ENCODE measurements around the gene CLEC10A. TPM values are rescaled to one million over a fixed set of nuclear protein-coding genes. Genes with fewer than 3 reads are reported as not detected.
"Not testable (repeated sequence)": the region's sequence is repeated elsewhere in the genome, so short reads cannot be mapped to it uniquely, and the experiment has no call there.

The CLEC10A gene, protein sequence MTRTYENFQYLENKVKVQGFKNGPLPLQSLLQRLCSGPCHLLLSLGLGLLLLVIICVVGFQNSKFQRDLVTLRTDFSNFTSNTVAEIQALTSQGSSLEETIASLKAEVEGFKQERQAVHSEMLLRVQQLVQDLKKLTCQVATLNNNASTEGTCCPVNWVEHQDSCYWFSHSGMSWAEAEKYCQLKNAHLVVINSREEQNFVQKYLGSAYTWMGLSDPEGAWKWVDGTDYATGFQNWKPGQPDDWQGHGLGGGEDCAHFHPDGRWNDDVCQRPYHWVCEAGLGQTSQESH
- 1 to 10 TPM; 2.1 to 4.8 (median 3.5) TPM for polyA plus RNA-seq (ENCODE audit: insufficient read depth in 1 of 5, insufficient read length in 5 of 5, low replicate concordance in 1 of 5)
- long read RNA-seq, donor 1 = 0 reads
- long read RNA-seq, donor 2 = 0 reads
- long read RNA-seq, donor 3, partial matches to known transcripts = 0 of 2 reads
- long read RNA-seq, donor 3, other reads (novel, unspliced or antisense) = 0 of 2 reads
- long read RNA-seq, donor 4 = 0 reads
- long read RNA-seq, donor 5, partial matches to known transcripts = 0 of 1 reads
- long read RNA-seq, donor 5, other reads (novel, unspliced or antisense) = 0 of 1 reads
- long read RNA-seq, donor 6, partial matches to known transcripts = 0 of 1 reads
- long read RNA-seq, donor 6, other reads (novel, unspliced or antisense) = 0 of 1 reads
- long read RNA-seq, donor 7, partial matches to known transcripts = 0 of 1 reads
- long read RNA-seq, donor 7, other reads (novel, unspliced or antisense) = 0 of 1 reads
- long read RNA-seq, donor 8, partial matches to known transcripts = 0 of 1 reads
- long read RNA-seq, donor 8, other reads (novel, unspliced or antisense) = 0 of 1 reads

DNA sequence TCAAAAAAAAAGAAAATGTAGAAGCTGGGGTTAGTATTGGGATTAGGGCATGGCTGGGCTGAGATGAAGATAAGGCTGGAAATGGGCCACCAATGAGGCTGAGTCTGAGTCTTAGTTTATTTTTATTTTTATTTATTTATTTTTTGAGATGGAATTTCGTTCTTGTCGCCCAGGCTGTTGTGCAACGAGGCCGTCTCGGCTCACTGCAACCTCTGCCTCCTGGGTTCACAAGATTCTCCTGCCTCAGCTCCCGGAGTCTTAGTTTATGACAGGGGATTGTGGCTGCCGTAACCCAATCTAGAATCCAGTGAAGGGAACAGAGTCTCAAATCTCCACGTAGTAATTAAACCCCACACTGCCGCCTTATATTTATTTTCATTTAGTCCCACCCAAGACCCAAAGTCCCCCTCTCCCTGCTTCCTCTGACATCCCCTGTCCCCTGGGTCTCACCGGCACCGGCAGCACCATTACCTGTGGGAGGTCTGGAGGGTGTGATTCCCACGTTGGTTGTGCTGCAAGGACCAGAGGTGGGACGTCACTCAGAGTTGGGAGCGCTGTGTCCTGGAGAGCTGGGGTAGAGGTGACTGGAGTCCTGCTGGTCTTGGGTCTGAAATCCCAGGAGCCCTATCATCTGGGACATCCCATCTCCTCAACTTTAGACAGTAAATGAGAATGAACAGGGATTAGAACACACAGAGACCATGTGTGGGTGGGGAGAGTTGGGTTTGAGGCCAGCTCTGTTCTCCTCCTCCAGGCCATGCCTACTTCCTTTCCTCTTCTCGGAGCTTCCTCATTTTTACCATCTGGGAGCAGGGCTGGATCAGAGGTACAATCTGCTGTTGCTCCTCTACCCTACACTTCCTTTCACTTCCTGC, at the start of gene CLEC10A:
CLEC10A (minus strand) TSS at position 671 of the 875 bp plus-strand sequence. CDS start 1,439 bp downstream, outside the sequence.
- no peak for DNase-seq

DNA sequence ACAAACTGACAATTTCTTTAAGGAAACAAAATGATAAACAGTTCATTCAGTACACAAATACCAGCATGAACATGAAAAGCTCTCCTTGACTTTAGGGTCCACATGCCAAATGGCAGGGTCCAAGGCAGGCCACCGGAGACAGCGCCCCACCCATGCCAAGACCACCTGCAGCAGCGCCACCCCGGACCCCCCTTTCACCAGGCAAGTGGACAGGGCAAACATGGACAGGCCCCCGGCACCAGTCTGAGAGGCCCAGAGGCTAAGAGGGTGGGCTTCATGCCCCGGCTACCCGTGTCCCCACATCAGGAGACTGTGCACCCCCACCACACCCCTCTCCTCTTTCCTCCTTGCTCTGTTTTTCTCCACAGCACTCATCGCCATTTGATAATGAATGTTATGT, 49.3 kb upstream of the CLEC10A start:
- no peak for DNase-seq

DNA sequence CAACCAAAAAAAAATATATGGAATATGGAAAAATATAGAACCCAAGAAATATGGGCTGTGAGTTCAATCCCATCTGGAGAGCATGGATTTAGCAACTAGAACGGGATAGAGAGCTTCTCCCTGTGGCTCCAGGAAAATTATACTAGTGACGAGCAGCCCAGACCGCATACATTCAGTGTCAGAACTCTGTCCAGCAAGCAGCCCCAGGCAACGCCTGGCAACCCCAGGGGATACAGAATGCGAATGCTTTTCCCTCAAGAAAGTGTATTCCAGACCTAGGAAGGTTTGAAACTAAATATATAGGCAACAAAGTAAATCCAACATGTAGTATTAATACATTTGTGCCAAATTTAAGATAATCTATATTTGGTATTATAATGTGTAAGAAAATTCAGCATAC, 48.1 kb upstream of the CLEC10A start:
- no peak for DNase-seq

DNA sequence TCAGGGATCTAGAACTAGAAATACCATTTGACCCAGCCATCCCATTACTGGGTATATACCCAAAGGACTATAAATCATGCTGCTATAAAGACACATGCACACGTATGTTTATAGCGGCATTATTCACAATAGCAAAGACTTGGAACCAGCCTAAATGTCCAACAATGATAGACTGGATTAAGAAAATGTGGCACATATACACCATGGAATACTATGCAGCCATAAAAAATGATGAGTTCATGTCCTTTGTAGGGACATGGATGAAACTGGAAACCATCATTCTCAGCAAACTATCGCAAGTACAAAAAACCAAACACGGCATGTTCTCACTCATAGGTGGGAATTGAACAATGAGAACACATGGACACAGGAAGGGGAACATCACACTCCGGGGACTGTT, 47.5 kb upstream of the CLEC10A start:
- not testable (repeated sequence) for DNase-seq

DNA sequence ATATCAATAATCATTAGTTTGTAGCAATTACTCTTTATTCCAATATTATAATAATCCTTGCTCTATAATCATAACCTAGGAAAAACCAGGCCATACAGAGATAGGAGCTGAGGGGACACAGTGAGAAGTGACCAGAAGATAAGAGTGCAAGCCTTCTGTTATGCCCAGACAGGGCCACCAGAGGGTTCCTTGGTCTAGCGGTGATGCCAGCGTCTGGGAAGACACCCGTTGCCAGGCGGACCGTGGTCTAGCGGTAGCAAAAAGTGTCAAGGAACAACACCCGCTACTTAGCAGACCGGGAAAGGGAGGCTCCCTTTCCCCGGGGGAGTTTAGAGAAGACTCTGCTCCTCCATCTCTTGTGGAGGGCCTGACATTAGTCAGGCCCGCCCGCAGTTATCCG, 46.3 kb upstream of the CLEC10A start:
- not testable (repeated sequence) for DNase-seq

DNA sequence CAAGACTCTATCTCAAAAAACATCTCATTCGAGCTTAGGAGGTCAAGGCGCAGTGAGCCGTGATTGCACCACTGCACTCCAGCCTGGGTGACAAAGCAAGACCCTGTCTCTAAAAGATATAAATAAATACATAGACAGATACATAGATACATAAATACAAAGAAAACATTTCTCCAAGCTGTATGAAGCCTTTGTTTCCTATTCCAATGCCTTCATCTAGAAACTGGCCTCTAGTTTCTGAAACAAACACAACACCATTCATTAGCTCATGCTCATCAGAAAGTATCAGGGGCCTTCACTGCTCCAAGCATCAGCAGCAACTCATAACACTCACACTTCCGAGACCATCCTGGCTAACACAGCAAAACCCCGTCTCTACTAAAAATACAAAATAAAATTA, 44.9 kb upstream of the CLEC10A start:
- DNase-seq = no peak

DNA sequence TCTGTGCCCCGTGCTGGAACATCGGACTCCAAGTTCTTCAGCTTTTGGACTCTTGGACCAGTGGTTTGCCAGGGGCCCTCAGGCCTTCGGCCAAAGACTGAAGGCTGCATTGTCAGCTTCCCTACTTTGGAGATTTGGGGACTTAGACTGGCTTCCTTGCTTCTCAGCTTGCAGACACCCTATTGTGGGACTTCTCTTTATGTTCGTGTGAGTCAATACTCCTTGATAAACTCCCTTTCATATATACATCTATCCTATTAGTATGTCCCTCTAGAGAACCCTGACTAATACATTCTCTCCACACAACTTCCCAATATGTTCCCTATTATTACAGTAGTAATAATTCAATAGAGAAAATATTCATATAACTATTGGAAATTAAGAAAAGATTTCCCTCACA, 43.8 kb upstream of the CLEC10A start:
- DNase-seq = no peak

DNA sequence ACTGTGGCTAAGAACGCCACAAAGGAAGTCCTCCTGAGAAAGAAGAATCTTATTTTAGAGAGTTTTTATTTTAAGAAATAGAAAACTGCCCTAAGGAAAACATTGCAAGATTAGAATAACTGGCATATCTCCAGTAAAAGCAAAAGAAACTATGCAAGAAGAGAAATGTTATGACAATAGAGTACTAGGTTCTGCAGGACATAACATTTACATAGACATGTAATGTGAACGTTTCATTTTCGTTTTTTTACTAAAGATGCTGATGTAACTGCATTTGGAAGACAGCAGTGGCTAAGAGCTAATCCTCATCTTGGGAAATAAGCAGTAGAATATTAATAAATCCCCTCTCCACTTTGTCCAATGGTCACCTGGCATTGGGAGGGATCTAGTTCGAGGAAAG, 42.3 kb upstream of the CLEC10A start:
- no peak for DNase-seq

DNA sequence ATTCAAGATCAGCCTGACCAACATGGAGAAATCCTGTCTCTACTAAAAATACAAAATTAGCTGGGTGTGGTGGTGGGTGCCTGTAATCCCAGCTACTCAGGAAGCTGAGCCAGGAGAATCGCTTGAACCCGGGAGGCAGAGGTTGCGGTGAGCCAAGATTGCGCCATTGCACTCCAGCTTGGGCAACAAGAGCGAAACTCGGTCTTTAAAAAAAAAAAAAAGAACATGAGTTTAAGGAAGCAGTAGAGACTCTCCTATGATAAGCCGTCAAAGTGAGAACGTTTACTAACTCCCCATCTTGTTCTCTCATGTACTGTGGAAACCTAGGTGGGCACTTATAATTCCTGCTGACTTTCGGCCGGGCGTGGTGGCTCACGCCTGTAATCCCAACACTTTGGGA, 40.6 kb upstream of the CLEC10A start:
- not testable (repeated sequence) for DNase-seq

DNA sequence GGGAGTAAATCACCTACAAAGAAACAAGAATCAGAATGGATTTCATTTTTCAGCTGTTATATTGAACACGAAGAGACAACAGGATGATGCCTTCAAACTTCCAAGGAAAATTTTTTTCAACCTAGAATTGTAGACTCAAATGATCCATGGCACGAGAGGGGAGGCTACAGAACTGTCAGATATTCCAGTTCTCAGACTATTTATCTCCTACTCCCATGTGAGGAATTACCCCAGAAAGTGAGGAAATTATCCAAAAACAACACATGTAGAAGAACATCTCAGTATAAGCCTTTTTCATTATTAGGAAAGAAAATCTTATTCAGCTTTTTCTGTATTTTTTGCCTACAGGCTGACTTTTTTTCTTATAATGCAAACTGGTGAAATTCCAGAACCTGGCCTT, 40.1 kb upstream of the CLEC10A start:
- DNase-seq = no peak

DNA sequence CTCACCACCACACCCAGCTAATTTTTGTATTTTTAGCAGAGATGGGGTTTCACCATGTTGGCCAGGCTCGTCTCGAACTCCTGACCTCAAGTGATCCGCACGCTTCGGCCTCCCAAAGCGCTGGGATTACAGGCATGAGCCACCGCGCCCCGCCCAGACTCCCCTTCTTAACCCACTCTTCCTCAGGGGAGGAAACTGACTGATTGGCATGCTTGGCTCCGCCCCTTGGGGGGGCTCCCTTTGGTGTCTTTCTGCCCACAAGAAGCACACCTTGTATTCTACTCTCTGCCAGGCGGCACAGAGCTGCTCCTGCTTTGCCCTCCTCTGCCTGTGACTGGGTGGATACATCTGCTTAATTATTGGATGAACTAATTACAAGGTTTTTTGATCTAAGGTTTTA, 39.3 kb upstream of the CLEC10A start:
- no peak for DNase-seq

DNA sequence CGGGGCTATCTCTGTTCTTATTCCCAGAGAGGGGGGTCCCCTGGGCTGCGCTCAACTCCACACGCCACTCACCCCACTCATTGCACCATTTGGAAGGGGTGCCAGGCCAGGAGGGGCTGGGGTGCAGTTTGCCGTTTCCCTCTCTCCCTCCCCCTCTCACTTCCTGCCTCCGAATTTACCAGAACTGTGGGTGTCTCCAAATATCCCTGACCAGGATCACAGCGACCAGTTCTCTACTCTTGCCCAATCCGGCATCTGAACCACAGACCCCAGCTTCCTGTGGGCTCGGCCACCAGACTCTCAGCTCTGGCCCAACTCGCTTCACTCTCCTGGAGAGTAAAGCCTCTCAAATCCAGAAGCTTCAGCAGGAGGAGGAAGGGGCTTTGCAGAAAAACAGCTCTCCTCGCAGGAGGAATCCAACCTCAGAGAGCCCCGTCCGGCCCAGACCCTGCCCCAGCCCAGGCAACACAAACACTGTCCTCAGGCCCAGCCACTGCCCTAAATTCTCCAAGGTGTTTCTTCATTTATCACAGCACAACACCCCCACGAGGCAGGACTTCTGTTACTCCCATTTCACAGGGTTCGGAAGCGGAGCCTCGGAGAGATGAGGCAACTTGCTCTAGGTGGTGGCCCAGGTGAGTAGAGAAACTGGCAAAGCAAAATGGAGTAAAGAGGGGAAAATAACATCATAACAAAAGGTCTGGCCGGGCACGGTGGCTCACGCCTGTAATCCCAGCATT, 35.0 kb upstream of the CLEC10A start:
- no peak for DNase-seq

DNA sequence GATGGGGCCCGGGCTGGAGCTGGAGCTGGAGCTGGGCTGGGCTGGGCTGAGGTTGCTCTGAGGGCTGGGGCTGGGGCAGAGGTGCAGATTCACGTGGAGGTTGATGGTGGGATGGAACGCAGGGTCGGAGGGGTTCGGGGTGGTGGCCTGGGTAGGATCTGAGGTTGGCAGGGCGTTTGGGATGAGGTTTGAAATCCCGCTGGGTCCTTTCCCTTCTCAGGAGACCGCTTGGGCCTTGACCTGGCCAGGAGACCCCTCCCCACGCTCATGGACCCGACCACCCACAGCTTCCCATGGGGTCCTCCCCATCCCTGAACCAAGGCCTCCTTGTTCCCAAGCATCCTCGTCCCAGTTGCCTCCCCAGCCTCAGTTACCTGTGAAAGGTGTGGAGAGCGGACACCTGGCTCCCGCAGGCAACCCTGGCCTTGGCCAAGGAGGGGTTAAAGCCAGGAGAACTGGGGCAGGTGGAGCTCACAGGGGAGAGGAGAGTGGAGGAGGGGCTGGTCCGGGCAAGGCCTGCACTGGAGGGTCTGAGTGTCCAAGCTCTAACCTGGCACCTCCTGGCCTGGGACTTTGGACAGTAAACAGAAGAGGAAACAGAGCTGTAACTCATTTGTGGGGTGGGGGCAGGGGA, 34.3 kb upstream of the CLEC10A start, which contains the start of gene ASGR2:
ASGR2 (minus strand) TSS at position 582 of the 634 bp plus-strand sequence. CDS start 582 bp downstream, outside the sequence.
- no peak for DNase-seq

DNA sequence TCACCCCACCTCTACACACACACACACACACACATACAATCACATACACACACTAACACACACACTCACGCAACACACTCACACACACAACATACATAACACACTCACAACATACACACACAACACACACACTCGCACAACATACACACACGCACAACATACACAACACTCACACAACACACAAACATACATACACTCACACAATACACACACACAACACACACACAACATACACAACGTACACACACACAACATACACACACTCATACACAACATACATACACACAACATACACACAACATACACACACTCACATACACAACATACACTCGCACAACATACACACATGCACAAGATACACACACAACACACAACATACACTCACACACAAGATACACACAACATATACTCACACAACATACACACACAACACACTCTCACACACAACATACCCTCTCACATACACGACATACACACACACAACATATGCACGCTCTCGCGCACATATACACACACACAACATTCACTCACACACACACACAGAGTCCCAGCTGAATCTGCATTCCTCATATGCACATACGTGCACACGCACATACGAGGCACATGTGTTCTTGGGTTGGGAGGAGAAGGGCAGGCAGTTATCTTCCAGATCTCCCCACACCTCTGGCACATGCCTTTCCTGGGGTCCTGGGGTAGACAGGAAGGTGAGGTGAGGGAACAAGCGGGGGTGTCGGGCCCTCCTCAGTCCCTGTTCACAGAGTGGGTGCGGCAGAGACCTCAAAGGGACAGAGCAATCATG, 33.4 kb upstream of the CLEC10A start:
- no peak for DNase-seq

DNA sequence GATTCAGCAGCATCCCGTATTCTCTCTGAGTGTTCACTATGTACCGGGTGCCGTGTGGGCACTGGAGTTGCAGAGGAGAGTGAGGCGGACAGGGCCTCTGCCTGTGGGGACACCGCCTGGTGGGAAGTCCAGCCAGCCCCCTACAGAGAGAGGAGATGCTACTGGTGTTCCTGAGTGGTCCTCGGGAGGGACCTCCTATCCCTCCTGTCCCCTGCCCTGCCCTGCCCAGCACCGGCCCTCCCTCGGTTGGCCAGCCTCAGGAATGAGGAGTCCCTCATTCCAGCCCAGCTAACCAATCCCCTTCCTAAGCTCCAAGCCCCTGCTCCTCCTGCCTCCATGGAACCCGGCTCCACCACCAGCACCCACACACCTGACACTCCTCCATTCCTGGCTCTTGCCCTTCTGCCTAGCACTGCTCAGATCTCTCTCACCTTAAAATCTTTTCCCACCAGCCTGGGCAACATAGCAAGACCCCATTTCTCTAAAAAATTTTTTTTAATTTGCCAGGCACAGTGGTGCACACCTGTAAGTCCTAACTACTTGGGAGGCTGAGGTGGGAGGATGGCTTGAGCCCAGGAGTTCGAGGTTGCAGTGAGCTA, 32.6 kb upstream of the CLEC10A start:
- DNase-seq = no peak

DNA sequence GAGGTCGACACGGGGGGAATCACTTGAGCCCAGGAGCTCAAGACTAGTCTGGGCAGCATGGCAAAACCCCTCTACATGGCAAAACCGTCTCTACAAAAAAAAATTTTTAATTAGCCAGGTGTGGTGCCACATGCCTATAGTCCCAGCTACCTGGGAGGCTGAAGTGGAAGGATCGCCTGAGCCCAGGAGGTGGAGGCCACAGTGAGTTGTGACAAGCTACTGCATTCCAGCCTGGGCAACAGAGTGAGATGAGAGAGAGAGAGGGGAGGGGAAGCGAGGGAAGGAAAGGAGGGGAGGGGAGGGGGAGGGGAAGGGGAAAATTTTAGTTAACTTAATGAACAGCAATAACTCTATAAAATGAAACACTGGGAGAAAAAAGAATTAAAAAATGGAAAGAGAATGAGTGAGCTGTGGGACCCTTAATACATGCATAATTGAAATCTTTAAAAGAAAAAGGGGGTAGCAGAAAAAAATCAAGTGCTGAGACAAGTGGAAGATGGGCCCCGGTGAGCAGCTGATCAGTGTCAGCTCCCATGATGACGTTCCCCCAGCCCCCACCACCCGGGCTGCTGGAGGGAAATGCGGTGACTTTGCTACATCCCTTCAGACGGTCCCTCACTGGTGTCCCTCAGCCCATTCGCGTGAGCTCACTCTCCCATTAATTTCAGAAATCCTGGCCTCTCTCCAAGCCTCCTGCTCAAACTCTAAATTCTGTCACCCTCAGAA, 31.9 kb upstream of the CLEC10A start:
- DNase-seq = no peak

DNA sequence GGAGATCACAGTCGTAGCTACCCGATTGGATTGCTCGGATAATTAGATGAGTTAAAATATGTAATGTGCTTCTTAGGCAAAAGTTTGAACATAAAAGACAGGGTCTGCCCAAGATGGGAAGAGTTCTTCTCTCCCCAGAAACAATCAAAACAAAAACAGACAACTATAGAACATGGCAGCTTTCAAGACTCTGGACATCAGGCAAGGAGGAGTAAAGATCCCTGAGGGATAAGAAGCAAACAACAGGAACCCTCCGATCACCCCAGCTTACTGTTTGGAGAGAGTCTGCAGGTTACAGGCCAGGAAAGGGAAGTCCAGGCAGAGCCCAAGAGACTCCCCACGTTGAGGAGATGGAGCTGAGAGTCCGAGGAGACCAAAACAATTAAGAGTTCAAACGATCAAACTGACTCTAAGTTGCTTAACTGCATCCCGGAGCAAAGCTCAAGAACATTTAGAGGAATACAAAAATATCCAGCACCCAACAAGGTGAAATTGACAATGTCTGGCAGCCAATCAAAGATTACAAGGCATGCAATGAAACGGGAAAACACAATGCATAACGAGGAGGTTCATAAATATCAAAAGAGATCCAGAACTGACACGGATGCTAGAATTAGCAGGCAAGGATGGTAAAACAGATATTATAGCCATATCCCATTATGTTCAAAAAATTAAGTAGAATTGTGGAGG, 30.7 kb upstream of the CLEC10A start:
- DNase-seq = no peak

Measured in right lung (tissue), 10 donors.